Measurements from ENCODE around the gene PPP4R2.

DNA sequence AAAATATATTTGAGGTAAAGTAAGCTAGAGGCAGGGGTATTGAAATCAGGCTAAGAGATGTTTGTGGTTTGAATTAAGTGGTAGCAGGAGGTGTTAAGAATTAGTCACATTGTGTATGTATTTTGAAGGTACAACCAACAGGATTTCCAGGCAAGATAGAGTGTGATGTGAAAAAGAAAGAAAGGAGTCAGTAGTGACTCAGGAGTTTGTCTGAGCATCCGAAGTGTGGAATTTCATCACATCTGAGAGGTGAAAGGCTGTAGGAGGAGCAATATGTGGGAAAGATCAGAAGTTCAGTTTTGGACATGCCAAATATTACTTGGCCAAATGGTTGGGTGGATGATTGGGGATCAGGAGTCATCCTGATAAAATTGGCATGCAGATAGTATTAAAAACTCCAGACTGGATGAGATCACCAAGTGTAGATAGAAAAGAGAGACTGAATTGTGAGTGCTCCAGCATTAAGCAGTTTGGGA, 32.7 kb downstream of the PPP4R2 start:
- TF ChIP-seq, protein P1, sequence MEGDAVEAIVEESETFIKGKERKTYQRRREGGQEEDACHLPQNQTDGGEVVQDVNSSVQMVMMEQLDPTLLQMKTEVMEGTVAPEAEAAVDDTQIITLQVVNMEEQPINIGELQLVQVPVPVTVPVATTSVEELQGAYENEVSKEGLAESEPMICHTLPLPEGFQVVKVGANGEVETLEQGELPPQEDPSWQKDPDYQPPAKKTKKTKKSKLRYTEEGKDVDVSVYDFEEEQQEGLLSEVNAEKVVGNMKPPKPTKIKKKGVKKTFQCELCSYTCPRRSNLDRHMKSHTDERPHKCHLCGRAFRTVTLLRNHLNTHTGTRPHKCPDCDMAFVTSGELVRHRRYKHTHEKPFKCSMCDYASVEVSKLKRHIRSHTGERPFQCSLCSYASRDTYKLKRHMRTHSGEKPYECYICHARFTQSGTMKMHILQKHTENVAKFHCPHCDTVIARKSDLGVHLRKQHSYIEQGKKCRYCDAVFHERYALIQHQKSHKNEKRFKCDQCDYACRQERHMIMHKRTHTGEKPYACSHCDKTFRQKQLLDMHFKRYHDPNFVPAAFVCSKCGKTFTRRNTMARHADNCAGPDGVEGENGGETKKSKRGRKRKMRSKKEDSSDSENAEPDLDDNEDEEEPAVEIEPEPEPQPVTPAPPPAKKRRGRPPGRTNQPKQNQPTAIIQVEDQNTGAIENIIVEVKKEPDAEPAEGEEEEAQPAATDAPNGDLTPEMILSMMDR (IDR thresholded peaks at IDR 0.05 in 8 of 11, conservative IDR thresholded peaks at IDR 0.05 in 3 of 11), result no peak
- TF ChIP-seq POLR2A (IDR thresholded peaks at IDR 0.05), result no peak
